Measurements from ENCODE around the gene SLC9A3.

GRCh38 chr5:492314-492893 lies 31.8 kb downstream of the SLC9A3 start:
- TF ChIP-seq REST (IDR thresholded peaks at IDR 0.05; ENCODE audit: low read depth): no peak
- TF ChIP-seq EP300 (IDR thresholded peaks at IDR 0.05; ENCODE audit: borderline replicate concordance): no peak
- TF ChIP-seq TAF1 (IDR thresholded peaks at IDR 0.05; ENCODE audit: low read depth): no peak
- TF ChIP-seq NFIC (IDR thresholded peaks at IDR 0.05): no peak
- TF ChIP-seq CEBPB (IDR thresholded peaks at IDR 0.05): no peak
- no peak for TF ChIP-seq MAX (IDR thresholded peaks at IDR 0.05)
- TF ChIP-seq RAD21 (IDR thresholded peaks at IDR 0.05; ENCODE audit: low read depth): no peak
- no peak for TF ChIP-seq USF1 (IDR thresholded peaks at IDR 0.05)
- TF ChIP-seq TCF12 (IDR thresholded peaks at IDR 0.05; ENCODE audit: low read depth): no peak

Data from Ishikawa (cell line).